CD4-positive, alpha-beta T cell (primary cell): ENCODE results near the gene SELPLG. TPM values are rescaled to one million over a fixed set of nuclear protein-coding genes. Genes with fewer than 3 reads are reported as not detected.

Experiments
- ATAC-seq: fragments of 200-7000 bp; cut with Tn5 transposase; one replicate; pipeline ENCODE4 v1.10.0; 2022; ENCODE audit warnings: mild to moderate bottlenecking; ENCODE audit not compliant: poor library complexity
- CTCF ChIA-PET: fragments of 350-600 bp; sonication (Branson Sonifier 250); formaldehyde crosslinking; loops from one replicate; lab custom pipeline; 2021; ENCODE audit warnings: antibody characterized with exemption, inconsistent platforms; lab: Charles Lee
- POLR2A ChIA-PET: fragments of 350-600 bp; sonication (Branson Sonifier 250); formaldehyde crosslinking; loops from one replicate; lab custom pipeline; 2021; ENCODE audit warnings: antibody characterized with exemption, inconsistent platforms; lab: Charles Lee
- DNase-seq, 14 experiments: peaks; one replicate each; pipeline ENCODE4 v3.0.0-alpha.2; 2013 to 2020; ENCODE audit warnings: mixed read lengths in 2 of 14
- H3K27ac ChIP-seq, 2 donors: one replicate each; pipeline versions ENCODE4 v1.5.1 to v1.7.0; 2013; ENCODE audit warnings: low read length in 2 of 2, low read depth in 1 of 2, mild to moderate bottlenecking in 1 of 2
- H3K27me3 ChIP-seq, 2 experiments: 1 replicate in 1 of 2; 2 replicates in 1 of 2; pipeline versions ENCODE4 v1.6.1 to v1.7.0; 2013; ENCODE audit warnings: low read length in 2 of 2, control low read depth in 1 of 2, mild to moderate bottlenecking in 1 of 2, moderate library complexity in 1 of 2; ENCODE audit not compliant: insufficient read depth in 2 of 2, control insufficient read depth in 1 of 2
- H3K36me3 ChIP-seq: one replicate; pipeline ENCODE4 v1.6.1; 2013; ENCODE audit warnings: low read length, control low read depth; ENCODE audit not compliant: insufficient read depth
- H3K4me1 ChIP-seq: one replicate; pipeline ENCODE4 v1.6.1; 2013; ENCODE audit warnings: low read length, control low read depth; ENCODE audit not compliant: insufficient read depth
- H3K4me3 ChIP-seq: one replicate; pipeline ENCODE4 v1.5.1; 2013; ENCODE audit warnings: mild to moderate bottlenecking, low read length, moderate library complexity
- H3K9me3 ChIP-seq, 2 experiments: 1 replicate in 1 of 2; 2 replicates in 1 of 2; pipeline versions ENCODE4 v1.6.1 to v1.7.0; 2013; ENCODE audit warnings: low read length in 2 of 2, mild to moderate bottlenecking in 2 of 2, control low read depth in 1 of 2, moderate library complexity in 1 of 2; ENCODE audit not compliant: control insufficient read depth in 1 of 2, insufficient read depth in 1 of 2
- H3K27ac Mint-ChIP-seq: one replicate; pipeline ENCODE4 v1.8.0; 2020; ENCODE audit warnings: mixed read lengths
- H3K27me3 Mint-ChIP-seq: one replicate; pipeline ENCODE4 v1.8.0; 2021; ENCODE audit warnings: mixed read lengths
- H3K36me3 Mint-ChIP-seq: one replicate; pipeline ENCODE4 v1.8.0; 2021; ENCODE audit warnings: low read depth, mixed read lengths
- H3K4me1 Mint-ChIP-seq: one replicate; pipeline ENCODE4 v1.8.0; 2021; ENCODE audit warnings: low read depth, mixed read lengths
- H3K4me3 Mint-ChIP-seq: one replicate; pipeline ENCODE4 v1.8.0; 2020; ENCODE audit warnings: mild to moderate bottlenecking, mixed read lengths
- H3K9me3 Mint-ChIP-seq: one replicate; pipeline ENCODE4 v1.8.0; 2020; ENCODE audit warnings: mixed read lengths
- intact Hi-C, 2 experiments: fragments of 100-400 bp; cut with DNase I in 1 of 2; cut with micrococcal nuclease in 1 of 2; formaldehyde crosslinking; loops; one replicate each; pipeline versions ENCODE4 v1.15.1 to v1.9.0; 2023 to 2025; cut with DNase I, micrococcal nuclease
- total RNA-seq, 174 experiments: library from RNA in 2 of 174; stranded (reverse) in 2 of 174; gene quantifications; one replicate each; pipeline ENCODE4 v1.2.3 and lab custom pipeline; 2021 to 2026
- TF ChIP-seq, protein P1 (sequence below): fragments of 200-600 bp; IDR thresholded peaks from one replicate; pipeline ENCODE4 v1.8.0; 2022; ENCODE audit warnings: antibody characterized with exemption, mild to moderate bottlenecking

Gene SELPLG
- total RNA-seq, 2 experiments from 2014 or later: 25.7 to 27.8 TPM

DNA sequence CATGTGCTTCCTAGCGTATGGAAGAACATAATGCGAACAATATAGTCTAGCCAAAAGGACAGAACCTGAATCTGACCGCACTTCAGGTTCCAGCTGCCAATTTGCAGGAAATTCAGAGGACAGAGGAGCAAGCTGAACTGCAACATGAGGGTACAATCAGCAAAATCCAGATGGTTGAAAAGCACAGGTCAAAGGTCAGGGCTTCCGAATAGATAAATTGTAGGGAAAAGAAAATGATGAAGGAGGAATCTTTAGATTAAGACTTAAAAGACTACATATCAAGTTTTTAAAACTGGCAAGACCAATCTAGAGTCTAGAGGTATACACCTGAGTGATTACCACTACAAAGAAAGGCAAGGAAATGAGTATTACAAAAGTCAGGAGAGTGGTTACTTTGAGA lies 42.1 kb upstream of the SELPLG start:
- DNase-seq (no peak), ATAC-seq (no peak)
- H3K9me3 ChIP-seq: no peaks in the 10 kb centered on the region
- H3K4me1 ChIP-seq: no peaks in the 10 kb centered on the region
- Mint-ChIP-seq H3K27me3 (no peaks in the 10 kb centered on the region), H3K4me1 (no peaks in the 10 kb centered on the region), H3K4me3 (no peak overlapping the region), H3K36me3 (peaks cover 9% of the 10 kb centered on the region), H3K9me3 (no peaks in the 10 kb centered on the region), H3K27ac (no peak overlapping the region)
- no peak overlapping the region for H3K4me3 ChIP-seq
- intact Hi-C loops: no loop called here
- no peak overlapping the region for H3K27ac ChIP-seq
- ChIA-PET CTCF (no interaction called here), POLR2A (no interaction called here)
- H3K36me3 ChIP-seq: no peaks in the 10 kb centered on the region
- H3K27me3 ChIP-seq: no peaks in the 10 kb centered on the region
- TF ChIP-seq, protein P1, sequence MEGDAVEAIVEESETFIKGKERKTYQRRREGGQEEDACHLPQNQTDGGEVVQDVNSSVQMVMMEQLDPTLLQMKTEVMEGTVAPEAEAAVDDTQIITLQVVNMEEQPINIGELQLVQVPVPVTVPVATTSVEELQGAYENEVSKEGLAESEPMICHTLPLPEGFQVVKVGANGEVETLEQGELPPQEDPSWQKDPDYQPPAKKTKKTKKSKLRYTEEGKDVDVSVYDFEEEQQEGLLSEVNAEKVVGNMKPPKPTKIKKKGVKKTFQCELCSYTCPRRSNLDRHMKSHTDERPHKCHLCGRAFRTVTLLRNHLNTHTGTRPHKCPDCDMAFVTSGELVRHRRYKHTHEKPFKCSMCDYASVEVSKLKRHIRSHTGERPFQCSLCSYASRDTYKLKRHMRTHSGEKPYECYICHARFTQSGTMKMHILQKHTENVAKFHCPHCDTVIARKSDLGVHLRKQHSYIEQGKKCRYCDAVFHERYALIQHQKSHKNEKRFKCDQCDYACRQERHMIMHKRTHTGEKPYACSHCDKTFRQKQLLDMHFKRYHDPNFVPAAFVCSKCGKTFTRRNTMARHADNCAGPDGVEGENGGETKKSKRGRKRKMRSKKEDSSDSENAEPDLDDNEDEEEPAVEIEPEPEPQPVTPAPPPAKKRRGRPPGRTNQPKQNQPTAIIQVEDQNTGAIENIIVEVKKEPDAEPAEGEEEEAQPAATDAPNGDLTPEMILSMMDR: no peak

DNA sequence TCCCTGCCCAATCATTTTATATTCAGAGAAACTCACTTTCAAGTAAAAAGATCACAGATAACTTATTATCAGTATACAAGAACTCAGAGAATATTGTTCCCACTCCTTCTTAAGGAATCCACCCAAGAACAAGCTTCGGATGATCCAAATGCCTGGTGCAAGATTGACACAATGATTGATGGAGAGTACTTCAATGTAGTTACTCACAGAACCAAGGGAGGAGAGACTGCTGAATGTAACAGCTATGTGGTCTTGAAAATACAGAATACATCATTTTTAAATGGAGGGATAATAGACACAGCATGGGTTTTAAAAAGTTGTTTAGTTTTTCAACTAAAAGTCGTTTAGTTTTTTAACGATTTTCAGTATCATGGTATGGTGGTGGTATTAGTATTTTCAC lies 38.4 kb upstream of the SELPLG start:
- no peaks in the 10 kb centered on the region for H3K9me3 Mint-ChIP-seq

GRCh38 chr12:108671110-108671509 lies 37.4 kb upstream of the SELPLG start:
- Mint-ChIP-seq H3K4me3 (no peak overlapping the region), H3K27ac (no peak overlapping the region), H3K9me3 (no peaks in the 10 kb centered on the region), H3K36me3 (peaks cover 7% of the 10 kb centered on the region), H3K27me3 (no peaks in the 10 kb centered on the region), H3K4me1 (no peaks in the 10 kb centered on the region)
- no peaks in the 10 kb centered on the region for H3K4me1 ChIP-seq
- TF ChIP-seq, protein P1: no peak
- ATAC-seq (no peak), DNase-seq (no peak)
- intact Hi-C loops: no loop called here
- POLR2A ChIA-PET: no interaction called here
- no peak overlapping the region for H3K27ac ChIP-seq
- H3K4me3 ChIP-seq: no peak overlapping the region
- no peaks in the 10 kb centered on the region for H3K9me3 ChIP-seq
- H3K27me3 ChIP-seq: no peaks in the 10 kb centered on the region
- no peaks in the 10 kb centered on the region for H3K36me3 ChIP-seq
- CTCF ChIA-PET: interaction anchor here (1.0 kb wide), 2 partner anchors 20 to 125 kb away, joined by 3 read pairs; no protein-coding TSS in a partner anchor

More for the DNA sequence above, 38.4 kb upstream of the SELPLG start:
- no peak for DNase-seq
- Histone ChIP-seq H3K36me3 (no peaks in the 10 kb centered on the region), H3K4me3 (no peak overlapping the region), H3K4me1 (no peaks in the 10 kb centered on the region), H3K27ac (no peak overlapping the region), H3K9me3 (no peaks in the 10 kb centered on the region), H3K27me3 (no peaks in the 10 kb centered on the region)
- H3K36me3 Mint-ChIP-seq: peaks cover 9% of the 10 kb centered on the region
- ChIA-PET POLR2A (no interaction called here), CTCF (interaction anchor here (1.0 to 1.5 kb wide), 3 partner anchors 54 to 131 kb away, joined by 3 to 4 read pairs (median 3); no protein-coding TSS in a partner anchor)
- no peaks in the 10 kb centered on the region for H3K27me3 Mint-ChIP-seq
- H3K27ac Mint-ChIP-seq: no peak overlapping the region
- TF ChIP-seq, protein P1: no peak
- intact Hi-C loops: no loop called here
- ATAC-seq: no peak
- H3K4me3 Mint-ChIP-seq: no peak overlapping the region
- H3K4me1 Mint-ChIP-seq: no peaks in the 10 kb centered on the region
